GM23338 (cell line): Measurements from ENCODE around the gene DLX4. TPM values are rescaled to one million over a fixed set of nuclear protein-coding genes. Genes with fewer than 3 reads are reported as not detected.

Experiments used
- ATAC-seq: fragments of 200-7000 bp; cut with Tn5 transposase; 3 replicates; pipeline ENCODE4 v1.9.1; 2020
- DNase-seq: peaks from one replicate; pipeline ENCODE4 v3.0.0-alpha.2; 2015; ENCODE audit warnings: low spot score
- H2AFZ ChIP-seq: fragments of 200-600 bp; sonication (generic); 2 replicates; pipeline ENCODE4 v1.8.0; 2016; ENCODE audit warnings: antibody characterized with exemption, mild to moderate bottlenecking, moderate library complexity
- H3F3A ChIP-seq: fragments of 200-600 bp; sonication (generic); replicated peaks from 2 replicates; pipeline ENCODE4 v1.8.0; 2017; ENCODE audit warnings: antibody characterized with exemption, mixed run types, low read depth
- H3K27ac ChIP-seq: fragments of 200-600 bp; sonication (generic); 2 replicates; pipeline ENCODE4 v1.6.1; 2016; ENCODE audit warnings: low read depth
- H3K27me3 ChIP-seq: fragments of 200-600 bp; sonication (generic); 2 replicates; pipeline ENCODE4 v1.8.0; 2016; ENCODE audit warnings: mild to moderate bottlenecking, mixed run types, moderate library complexity; ENCODE audit not compliant: insufficient read depth
- H3K36me3 ChIP-seq: fragments of 200-600 bp; sonication (generic); 2 replicates; pipeline ENCODE4 v1.8.0; 2016; ENCODE audit warnings: mild to moderate bottlenecking; ENCODE audit not compliant: insufficient read depth
- H3K4me1 ChIP-seq: fragments of 200-600 bp; sonication (generic); 2 replicates; pipeline ENCODE4 v1.8.0; 2016; ENCODE audit warnings: mild to moderate bottlenecking, moderate library complexity; ENCODE audit not compliant: insufficient read depth
- H3K4me2 ChIP-seq: fragments of 200-600 bp; sonication (generic); 2 replicates; pipeline ENCODE4 v1.7.1; 2017; ENCODE audit warnings: mixed run types
- H3K4me3 ChIP-seq: fragments of 200-600 bp; sonication (generic); 2 replicates; pipeline ENCODE4 v1.6.1; 2016; ENCODE audit warnings: mixed run types
- H3K79me2 ChIP-seq: fragments of 200-600 bp; sonication (generic); replicated peaks from 2 replicates; pipeline ENCODE4 v1.8.0; 2017; ENCODE audit warnings: mild to moderate bottlenecking; ENCODE audit not compliant: insufficient read depth
- H3K9me2 ChIP-seq: fragments of 200-600 bp; sonication (generic); 2 replicates; pipeline ENCODE4 v1.8.0; 2017; ENCODE audit not compliant: insufficient read depth
- H4K20me1 ChIP-seq: fragments of 200-600 bp; sonication (generic); replicated peaks from 2 replicates; pipeline ENCODE4 v1.8.0; 2017; ENCODE audit warnings: mild to moderate bottlenecking; ENCODE audit not compliant: insufficient read depth
- H3K27ac Mint-ChIP-seq: 2 replicates; pipeline ENCODE4 v1.8.0; 2020; ENCODE audit warnings: inconsistent platforms, mild to moderate bottlenecking, moderate library complexity, mixed read lengths
- H3K27me3 Mint-ChIP-seq: 3 replicates; pipeline ENCODE4 v1.8.0; 2022; ENCODE audit warnings: low read depth, mild to moderate bottlenecking, moderate library complexity, mixed read lengths, inconsistent platforms; ENCODE audit not compliant: insufficient read depth, poor library complexity
- H3K36me3 Mint-ChIP-seq: 3 replicates; pipeline ENCODE4 v1.8.0; 2021; ENCODE audit warnings: low read depth, mild to moderate bottlenecking, inconsistent platforms, moderate library complexity, mixed read lengths
- H3K4me1 Mint-ChIP-seq: 3 replicates; pipeline ENCODE4 v1.8.0; 2020; ENCODE audit warnings: mild to moderate bottlenecking, inconsistent platforms, mixed read lengths
- H3K4me3 Mint-ChIP-seq: 3 replicates; pipeline ENCODE4 v1.8.0; 2021; ENCODE audit warnings: moderate library complexity, mild to moderate bottlenecking, inconsistent platforms, mixed read lengths
- H3K9me3 Mint-ChIP-seq: 3 replicates; pipeline ENCODE4 v1.8.0; 2020; ENCODE audit warnings: moderate library complexity, mild to moderate bottlenecking, inconsistent platforms, mixed read lengths
- CTCF ChIP-seq, 2 experiments: fragments of 200-600 bp in 1 of 2; sonication (generic) in 1 of 2; conservative IDR thresholded peaks; 2 replicates each; pipeline versions ENCODE4 v1.5.1 to v1.6.1; 2016 to 2017; ENCODE audit warnings: antibody characterized with exemption in 2 of 2, low read depth in 2 of 2, mild to moderate bottlenecking in 2 of 2, moderate library complexity in 1 of 2
- EZH2phosphoT487 ChIP-seq: fragments of 200-600 bp; sonication (generic); IDR thresholded peaks from one replicate; pipeline ENCODE4 v1.8.1; 2018; ENCODE audit warnings: antibody characterized with exemption; ENCODE audit not compliant: unreplicated experiment
- JUNB ChIP-seq: IDR thresholded peaks from one replicate; pipeline ENCODE4 v1.6.1; 2016; ENCODE audit warnings: antibody characterized with exemption; ENCODE audit not compliant: unreplicated experiment
- NANOG ChIP-seq: IDR thresholded peaks from 2 replicates; pipeline ENCODE4 v1.6.1; 2016; ENCODE audit warnings: antibody characterized with exemption, borderline replicate concordance
- POLR2AphosphoS5 ChIP-seq: IDR thresholded peaks from 2 replicates; pipeline ENCODE4 v1.6.1; 2016; ENCODE audit warnings: antibody characterized with exemption, low read depth
- STAT1 ChIP-seq: IDR thresholded peaks from one replicate; pipeline ENCODE4 v1.6.1; 2016; ENCODE audit warnings: antibody characterized with exemption; ENCODE audit not compliant: unreplicated experiment
- ZNF331 ChIP-seq: fragments of 250-450 bp; sonication (Bioruptor Pico); IDR thresholded peaks from 2 replicates; pipeline ENCODE4 v1.5.0; 2020; ENCODE audit warnings: low read depth, mild to moderate bottlenecking, moderate library complexity
- ZNF462 ChIP-seq: fragments of 250-450 bp; sonication (Bioruptor Pico); IDR thresholded peaks from 2 replicates; pipeline ENCODE4 v1.5.0; 2020; ENCODE audit warnings: mild to moderate bottlenecking, moderate library complexity
- polyA plus RNA-seq: library from polyadenylated mRNA; unstranded; fragments of >200 nt; fragmentation: Nextera tagmentation; extraction: Ambion mirVana; gene quantifications from 2 replicates; pipeline ENCODE4 v1.2.1, GENCODE V29; 2016
- total RNA-seq: library from RNA; depleted of rRNA; stranded (reverse); fragments of >200 nt; shearing (Covaris generic); gene quantifications from 2 replicates; pipeline ENCODE4 v1.2.3, GENCODE V29; 2014

Gene DLX4
- total and polyA plus RNA-seq, 2 experiments from 2014 or later = 0.10 to 0.79 TPM

GRCh38 chr17:49990331-49990730, 21.3 kb downstream of the DLX4 start (continued):
- TF ChIP-seq ZNF462 = no peak
- no peak for TF ChIP-seq EZH2phosphoT487

GRCh38 chr17:49990921-49991320, 21.9 kb downstream of the DLX4 start:
- DNase-seq (no peak), ATAC-seq (no peak)
- Histone ChIP-seq H3K79me2 (no peaks in the 10 kb centered on the region), H3K27ac (no peak overlapping the region), H3K36me3 (no peaks in the 10 kb centered on the region), H2AFZ (no peak overlapping the region), H3K9me2 (no peaks in the 10 kb centered on the region), H3K4me2 (no peak overlapping the region), H3F3A (peaks cover 3% of the 10 kb centered on the region; the same call in 1 of the 2 replicates), H3K27me3 (peaks cover 100% of the 10 kb centered on the region), H3K4me1 (peaks cover 18% of the 10 kb centered on the region), H4K20me1 (peaks cover 2% of the 10 kb centered on the region; the same call in 1 of the 2 replicates), H3K4me3 (no peak overlapping the region)
- Mint-ChIP-seq H3K4me3 (no peak overlapping the region), H3K9me3 (no peaks in the 10 kb centered on the region; the same call in 2 of the 3 replicates), H3K27me3 (peaks cover 77% of the 10 kb centered on the region), H3K36me3 (no peaks in the 10 kb centered on the region; the same call in 2 of the 3 replicates), H3K27ac (no peak overlapping the region), H3K4me1 (peaks cover 25% of the 10 kb centered on the region)
- TF ChIP-seq ZNF462 (no peak), EZH2phosphoT487 (no peak), CTCF (conservative IDR thresholded peaks at IDR 0.05; ENCODE audit: low read depth in 2 of 2) (no peak), POLR2AphosphoS5 (no peak), JUNB (no peak), NANOG (no peak), ZNF331 (CRISPR knock-in tag) (no peak), STAT1 (no peak)
